ENCODE data around the gene RHBDF1.
"Not testable (repeated sequence)": the region's sequence is repeated elsewhere in the genome, so short reads cannot be mapped to it uniquely, and the experiment has no call there.

The RHBDF1 gene

GRCh38 chr16:38206-38605 lies 34.2 kb downstream of the RHBDF1 start:
- DNase-seq (ENCODE audit: low read depth, low spot score) = not testable (repeated sequence)

DNA sequence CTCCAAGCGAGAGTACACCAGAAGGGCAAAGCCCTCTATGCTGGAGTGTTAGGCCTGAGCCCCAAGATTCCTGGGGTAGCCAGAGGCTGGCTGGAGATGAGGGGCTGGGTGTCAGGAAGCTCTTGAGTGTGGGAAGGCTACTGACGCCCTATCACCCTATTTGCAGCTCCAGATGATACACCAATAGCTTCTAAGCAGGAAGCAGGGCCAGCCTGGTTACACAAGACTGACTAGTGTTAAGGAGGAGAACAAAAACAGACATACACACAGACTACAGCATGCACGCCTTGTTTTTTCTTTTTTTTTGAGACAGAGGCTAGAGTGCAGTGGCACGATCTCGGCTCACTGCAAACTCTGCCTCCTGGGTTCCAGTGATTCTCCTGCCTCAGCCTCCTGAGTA lies 34.9 kb downstream of the RHBDF1 start:
- DNase-seq (ENCODE audit: low read depth, low spot score) = no peak

DNA sequence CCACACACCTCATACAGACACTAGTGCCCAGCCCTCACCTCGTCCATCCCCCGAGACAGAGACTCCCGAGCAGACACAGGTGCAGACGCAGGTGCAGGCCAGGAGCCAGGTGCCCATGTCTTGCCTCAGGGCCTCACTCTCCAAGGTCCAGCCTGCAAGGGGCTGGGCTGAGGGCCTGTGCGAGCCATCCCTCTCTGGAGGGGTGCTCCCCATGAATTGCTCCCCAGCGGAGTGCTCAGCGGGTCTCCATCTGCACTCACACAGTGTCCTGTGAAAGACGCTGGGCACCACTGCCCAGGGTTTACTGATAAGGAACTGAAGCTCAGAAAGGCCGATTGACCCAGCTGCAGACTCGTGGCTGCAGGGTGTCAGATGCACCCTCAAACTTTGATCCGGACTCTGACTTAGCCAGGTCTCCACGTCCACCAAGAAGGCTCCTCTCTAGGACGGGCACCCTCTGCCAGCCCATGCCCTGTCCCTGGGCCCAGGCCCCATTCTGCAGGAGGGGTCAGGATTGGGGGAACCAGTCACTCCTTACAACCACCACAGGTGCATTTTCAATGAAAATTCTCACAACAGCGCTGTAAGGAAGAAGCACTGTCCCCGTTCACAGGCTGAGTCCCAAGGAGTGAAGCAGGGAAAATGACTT lies 36.0 kb downstream of the RHBDF1 start:
- DNase-seq (ENCODE audit: low read depth, low spot score) = no peak

DNA sequence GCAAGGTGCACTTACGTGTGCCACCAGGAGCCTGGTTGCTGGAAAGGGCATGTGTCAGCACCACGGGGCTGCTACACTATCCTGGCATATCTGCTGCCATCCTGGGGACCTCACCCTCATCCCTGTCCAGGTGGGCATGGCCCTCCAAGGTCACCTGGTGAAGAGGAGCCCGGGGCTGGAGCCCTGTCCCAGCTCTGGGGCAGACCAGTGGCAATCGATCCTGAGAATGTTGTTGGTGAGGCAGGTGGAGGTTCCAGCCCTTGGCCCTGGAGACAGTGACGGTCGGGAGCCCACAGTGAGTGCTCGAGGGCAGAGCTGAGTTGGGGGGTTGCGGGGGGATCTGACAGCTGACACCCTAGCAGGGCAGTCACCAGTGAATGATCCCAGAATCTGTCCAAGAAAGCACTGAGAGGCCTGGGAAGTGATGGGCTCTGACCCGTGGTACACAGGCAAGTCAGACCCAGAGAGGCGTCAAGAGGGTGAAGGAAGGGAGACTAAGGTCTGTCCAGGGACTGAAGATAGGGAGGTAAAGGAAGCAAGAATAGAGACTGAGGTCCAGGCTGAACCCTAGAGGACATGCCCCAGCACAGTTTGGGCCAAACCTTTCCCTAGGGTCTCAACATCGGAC lies 36.6 kb downstream of the RHBDF1 start:
- no peak for DNase-seq (ENCODE audit: low read depth, low spot score)

GRCh38 chr16:35011-35677 lies 37.3 kb downstream of the RHBDF1 start:
- peak; percentile 40 for DNase-seq (ENCODE audit: low read depth, low spot score)

GRCh38 chr16:34648-34987 lies 37.8 kb downstream of the RHBDF1 start:
- peak; percentile 1 for DNase-seq (ENCODE audit: low read depth, low spot score)

DNA sequence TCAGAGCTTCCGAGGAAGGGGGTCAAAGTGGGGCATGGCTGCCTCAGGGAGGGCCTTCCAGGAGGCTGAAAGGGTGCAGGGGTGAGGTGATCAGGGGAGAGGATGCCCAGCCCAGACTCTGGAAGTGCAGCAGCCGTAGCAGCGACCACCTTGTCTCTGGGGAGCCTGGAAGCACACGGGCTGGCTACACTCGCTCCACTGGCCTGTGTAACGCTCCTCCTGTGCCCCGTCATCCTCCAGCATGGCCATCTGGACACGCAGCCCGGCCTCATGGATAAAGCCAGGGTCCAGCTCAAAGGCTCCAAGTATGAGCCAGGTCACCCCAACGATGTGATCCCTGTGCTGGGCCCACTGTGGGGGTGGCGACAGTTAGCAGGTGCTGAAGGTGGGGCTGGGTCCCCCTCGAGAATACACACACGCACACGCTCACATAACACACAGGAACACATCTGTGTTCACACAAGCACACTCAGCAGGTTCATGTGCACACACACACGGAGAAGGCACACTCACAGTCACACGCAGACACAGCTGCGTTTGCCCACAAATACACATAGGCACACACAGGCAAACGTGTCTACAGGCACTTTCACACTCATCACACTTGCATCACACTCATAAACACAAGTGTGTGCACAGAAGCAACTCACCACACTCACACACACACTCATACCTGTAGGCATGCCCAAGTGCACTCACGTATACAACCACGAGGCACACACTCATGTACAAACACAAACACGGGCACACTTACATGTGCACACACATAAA lies 38.4 kb downstream of the RHBDF1 start:
- no peak for DNase-seq (ENCODE audit: low read depth, low spot score)

DNA sequence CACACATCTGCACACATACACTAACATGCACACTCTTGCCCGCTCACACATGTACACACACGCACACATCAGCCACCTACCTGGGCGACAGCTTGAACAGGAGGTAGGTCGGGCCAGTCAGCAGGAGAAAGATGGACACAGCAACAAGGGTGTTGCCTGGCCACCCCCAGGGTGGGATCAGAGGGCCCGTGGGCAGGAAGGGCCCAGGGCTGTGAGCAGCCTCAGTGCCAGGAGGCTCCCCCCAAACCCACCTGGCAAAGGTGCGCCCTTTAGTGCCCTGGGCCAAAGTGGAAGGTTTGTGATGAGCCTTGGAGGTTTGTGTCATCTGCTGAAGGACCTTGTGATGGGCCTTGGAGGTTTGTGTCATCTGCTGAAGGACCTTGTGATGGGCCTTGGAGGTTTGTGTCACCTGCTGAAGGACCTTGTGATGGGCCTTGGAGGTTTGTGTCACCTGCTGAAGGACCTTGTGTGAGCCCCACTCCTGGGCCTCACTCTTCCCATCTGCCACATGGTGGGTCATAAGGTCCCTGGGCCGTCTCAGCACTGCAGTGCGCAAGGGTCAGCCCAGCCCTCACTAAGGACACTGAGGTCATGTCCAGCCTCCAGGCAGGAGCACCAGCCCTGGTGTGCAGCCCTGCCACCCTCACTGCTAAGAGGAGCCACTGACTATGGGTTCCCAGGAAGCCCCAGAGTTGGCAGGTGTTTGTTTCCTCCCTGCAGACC lies 39.1 kb downstream of the RHBDF1 start:
- DNase-seq (ENCODE audit: low read depth, low spot score) = not testable (repeated sequence)

GRCh38 chr16:30627-31026 lies 41.8 kb downstream of the RHBDF1 start:
- not testable (repeated sequence) for DNase-seq (ENCODE audit: low read depth, low spot score)

DNA sequence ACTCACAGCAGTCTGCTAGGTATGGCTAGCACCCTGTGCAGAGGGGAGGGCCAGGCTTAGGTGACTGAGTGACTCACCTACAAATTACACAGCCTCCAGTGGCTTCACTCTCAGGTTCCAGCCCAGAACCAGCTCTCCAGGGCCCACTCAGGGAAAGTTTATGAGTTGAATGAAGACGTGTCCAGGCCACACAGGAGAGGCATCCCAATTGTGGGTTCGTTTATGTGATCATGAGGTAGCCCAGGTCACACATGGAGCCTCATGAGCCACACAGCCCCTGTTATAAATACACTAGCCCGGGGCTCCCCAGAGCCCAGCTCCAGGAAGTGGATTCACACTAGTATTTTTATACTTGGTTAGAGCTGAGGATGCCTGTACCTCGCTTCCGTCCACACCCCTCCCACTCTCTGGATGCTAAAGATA lies 46.5 kb downstream of the RHBDF1 start:
- not testable (repeated sequence) for DNase-seq (ENCODE audit: low read depth, low spot score)

- DNase-seq (ENCODE audit: low read depth, low spot score) = not testable (repeated sequence)
Observed at GRCh38 chr16:24151-24550, 48.3 kb downstream of the RHBDF1 start.

- DNase-seq (ENCODE audit: low read depth, low spot score) = not testable (repeated sequence)
Observed at GRCh38 chr16:20886-21285, 51.5 kb downstream of the RHBDF1 start.

DNA sequence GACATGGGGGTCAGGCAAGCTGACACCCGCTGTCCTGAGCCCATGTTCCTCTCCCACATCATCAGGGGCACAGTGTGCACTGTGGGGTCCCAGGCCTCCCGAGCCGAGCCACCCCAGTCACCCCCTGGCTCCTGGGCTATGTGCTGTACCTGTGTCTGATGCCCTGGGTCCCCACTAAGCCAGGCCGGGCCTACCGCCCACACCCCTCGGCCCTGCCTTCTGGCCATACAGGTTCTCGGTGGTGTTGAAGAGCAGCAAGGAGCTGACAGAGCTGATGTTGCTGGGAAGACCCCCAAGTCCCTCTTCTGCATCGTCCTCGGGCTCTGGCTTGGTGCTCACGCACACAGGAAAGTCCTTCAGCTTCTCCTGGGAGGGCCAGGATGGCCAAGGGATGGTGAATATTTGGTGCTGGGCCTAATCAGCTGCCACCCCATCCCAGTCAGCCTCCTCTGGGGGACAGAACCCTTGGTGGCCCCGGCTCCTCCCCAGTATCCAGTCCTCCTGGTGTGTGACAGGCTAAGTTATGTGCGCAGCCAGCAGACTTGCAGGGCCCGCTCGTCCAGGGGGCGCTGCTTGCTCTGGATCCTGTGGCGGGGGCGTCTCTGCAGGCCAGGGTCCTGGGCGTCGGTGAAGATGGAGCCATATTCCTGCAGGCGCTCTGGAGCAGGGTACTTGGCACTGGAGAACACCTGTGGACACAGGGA lies 55.2 kb downstream of the RHBDF1 start:
- not testable (repeated sequence) for DNase-seq (ENCODE audit: low read depth, low spot score)

- not testable (repeated sequence) for DNase-seq (ENCODE audit: low read depth, low spot score)
Observed at GRCh38 chr16:10772-11171, 61.7 kb downstream of the RHBDF1 start.

DNA sequence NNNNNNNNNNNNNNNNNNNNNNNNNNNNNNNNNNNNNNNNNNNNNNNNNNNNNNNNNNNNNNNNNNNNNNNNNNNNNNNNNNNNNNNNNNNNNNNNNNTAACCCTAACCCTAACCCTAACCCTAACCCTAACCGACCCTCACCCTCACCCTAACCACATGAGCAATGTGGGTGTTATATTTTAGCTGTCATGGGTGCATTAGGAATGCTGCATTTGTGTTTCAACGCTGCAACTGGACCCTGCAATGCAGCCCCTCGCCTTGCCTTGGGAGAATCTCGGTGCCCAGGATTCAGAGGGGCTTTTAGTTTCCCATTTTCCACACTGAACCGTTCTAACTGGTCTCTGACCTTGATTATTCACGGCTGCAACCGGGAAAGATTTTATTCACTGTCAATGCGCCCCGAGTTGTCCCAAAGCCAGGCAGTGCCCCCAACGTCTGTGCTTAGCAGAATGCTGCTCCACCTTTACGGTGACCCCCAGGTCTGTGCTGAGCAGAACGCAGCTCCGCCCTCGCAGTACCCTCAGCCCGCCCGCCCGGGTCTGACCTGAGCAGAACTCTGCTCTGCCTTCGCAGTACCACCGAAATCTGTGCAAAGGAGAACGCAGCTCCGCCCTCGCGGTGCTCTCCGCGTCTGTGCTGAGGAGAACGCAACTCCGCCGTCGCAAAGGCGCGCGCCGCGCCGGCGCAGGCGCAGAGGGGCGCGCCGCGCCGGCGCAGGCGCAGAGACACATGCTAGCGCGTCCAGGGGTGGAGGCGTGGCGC lies 62.3 kb downstream of the RHBDF1 start:
- DNase-seq (ENCODE audit: low read depth, low spot score) = peak; percentile 6

All from ELF-1 (cell line).